Neural progenitor cell (in vitro differentiated cells): ENCODE measurements around the gene MGRN1.

Source experiments
- EZH2 ChIP-seq: fragments of 200-600 bp; sonication (generic); IDR thresholded peaks from 2 replicates; pipeline ENCODE4 v1.6.1; 2017; ENCODE audit warnings: antibody characterized with exemption, mild to moderate bottlenecking, moderate library complexity
- TF ChIP-seq, protein P1 (sequence below): fragments of 200-600 bp; sonication (generic); IDR thresholded peaks from 2 replicates; pipeline ENCODE4 v1.5.1; 2017; ENCODE audit warnings: antibody characterized with exemption, mild to moderate bottlenecking

DNA sequence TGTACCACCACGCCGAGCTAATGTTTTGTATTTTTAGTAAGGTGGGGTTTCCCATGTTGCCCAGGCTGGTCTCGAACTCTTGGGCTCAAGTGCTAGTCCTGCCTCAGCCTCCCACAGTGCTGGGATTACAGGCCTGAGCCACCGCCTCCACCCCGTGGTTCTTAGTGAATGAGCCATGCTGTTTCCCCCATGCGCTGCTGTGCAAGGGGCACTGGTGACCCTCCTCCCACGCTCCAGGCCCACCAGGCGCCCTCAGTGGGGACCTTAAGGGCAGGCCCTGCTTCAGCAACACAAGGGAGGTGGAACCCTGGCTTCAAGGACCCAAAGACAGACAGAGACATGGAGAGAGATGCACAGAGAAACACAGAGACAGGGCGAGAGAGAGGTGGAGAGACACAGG is 53.4 kb downstream of the MGRN1 start:
- TF ChIP-seq, protein P1, sequence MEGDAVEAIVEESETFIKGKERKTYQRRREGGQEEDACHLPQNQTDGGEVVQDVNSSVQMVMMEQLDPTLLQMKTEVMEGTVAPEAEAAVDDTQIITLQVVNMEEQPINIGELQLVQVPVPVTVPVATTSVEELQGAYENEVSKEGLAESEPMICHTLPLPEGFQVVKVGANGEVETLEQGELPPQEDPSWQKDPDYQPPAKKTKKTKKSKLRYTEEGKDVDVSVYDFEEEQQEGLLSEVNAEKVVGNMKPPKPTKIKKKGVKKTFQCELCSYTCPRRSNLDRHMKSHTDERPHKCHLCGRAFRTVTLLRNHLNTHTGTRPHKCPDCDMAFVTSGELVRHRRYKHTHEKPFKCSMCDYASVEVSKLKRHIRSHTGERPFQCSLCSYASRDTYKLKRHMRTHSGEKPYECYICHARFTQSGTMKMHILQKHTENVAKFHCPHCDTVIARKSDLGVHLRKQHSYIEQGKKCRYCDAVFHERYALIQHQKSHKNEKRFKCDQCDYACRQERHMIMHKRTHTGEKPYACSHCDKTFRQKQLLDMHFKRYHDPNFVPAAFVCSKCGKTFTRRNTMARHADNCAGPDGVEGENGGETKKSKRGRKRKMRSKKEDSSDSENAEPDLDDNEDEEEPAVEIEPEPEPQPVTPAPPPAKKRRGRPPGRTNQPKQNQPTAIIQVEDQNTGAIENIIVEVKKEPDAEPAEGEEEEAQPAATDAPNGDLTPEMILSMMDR, result no peak
- no peak for TF ChIP-seq EZH2
